HS-27A (cell line): ENCODE data around the gene ANGPT4.

ENCODE experiments used
- DNase-seq: peaks from one replicate; pipeline ENCODE4 v3.0.0-alpha.2; 2012; ENCODE audit warnings: low read depth, missing footprints

Gene ANGPT4

DNA sequence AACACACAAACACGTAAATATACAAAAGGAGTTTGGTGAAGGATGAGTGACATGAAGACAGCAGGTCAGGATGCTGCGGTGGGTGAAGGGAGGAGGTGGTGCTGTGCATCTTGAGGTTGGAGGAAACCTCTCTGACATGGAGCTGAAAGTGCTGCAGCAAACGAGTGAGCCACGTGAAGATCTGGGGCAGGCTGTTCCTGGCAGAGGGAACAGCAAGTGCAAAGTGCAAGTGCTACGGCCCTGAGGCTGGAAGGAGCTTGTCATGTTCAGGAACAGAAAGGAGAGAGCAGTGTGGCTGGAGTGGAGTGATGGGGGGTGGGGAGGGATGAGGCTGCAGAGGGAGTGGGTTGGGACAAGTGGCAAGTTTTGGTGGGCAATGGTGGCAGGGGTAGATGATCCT is 24.8 kb upstream of the ANGPT4 start:
- no peak for DNase-seq

DNA sequence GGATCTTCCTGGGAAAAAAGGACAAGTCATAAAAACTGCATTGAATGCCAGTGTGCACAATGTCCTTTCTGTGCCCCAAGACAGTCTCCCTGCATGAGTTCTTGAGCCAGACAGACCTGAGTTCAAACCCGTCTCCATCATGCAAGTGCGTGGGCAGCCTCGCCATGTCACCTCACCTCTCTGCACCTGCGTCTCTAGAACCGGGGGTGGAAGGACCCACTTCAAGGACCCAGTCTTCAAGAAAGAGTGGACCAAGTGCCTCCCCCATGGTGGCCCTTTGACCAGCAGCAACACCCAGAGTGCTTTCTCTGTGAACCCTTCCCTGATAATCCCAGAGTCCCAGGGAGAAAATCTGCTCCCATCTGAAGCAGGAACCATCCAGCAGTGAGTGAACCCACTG is 23.5 kb upstream of the ANGPT4 start:
- no peak for DNase-seq

DNA sequence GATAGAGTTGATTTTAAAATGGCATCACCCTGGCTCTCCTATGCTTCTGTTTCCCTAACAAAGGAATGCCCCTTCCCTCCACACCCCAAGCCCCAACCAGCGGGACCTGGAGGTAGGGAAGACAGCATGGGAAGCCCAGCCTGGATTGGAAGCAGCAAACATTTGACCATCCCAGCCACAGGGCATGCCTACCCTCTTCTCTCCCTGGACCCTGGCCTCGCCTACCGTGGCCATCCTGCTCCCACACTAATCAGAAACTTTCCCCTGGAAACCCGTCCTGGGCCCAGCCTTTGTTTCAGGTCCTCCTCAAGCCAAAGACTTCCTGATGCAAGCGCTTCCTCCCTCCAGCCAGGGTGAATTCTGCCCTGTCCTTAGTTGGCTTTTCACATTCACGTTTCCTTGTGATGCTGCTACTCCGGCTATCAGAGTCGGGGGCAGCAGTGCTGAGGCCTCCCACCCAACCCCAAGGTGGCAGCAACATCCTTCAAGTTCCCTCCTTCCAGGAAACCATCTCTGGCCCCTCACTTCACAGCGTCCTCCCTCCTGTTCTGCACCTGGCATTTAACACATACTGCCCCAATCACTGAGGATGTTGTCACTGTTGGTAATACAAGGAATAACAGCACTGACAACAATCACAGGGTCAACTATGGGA is 18.2 kb upstream of the ANGPT4 start:
- DNase-seq: no peak

DNA sequence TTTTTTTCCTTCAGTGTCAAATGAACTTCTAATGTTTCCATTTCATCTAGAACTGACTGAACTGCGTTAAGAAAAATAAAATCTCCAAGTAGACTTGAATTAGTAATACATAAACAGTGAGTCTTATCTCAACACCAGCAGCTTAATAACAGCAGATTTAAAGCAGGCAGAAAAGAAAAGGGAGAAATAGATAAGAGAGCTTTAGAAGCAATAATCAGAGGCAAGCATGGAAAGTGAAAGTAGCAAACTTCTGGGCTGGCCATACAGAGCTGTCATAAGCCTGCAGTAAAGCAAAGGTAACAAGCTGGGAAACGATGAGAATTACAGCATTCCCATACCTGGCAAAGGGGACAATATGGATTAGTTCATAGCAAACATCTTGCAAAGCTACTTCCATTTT is 16.9 kb upstream of the ANGPT4 start:
- DNase-seq: no peak

DNA sequence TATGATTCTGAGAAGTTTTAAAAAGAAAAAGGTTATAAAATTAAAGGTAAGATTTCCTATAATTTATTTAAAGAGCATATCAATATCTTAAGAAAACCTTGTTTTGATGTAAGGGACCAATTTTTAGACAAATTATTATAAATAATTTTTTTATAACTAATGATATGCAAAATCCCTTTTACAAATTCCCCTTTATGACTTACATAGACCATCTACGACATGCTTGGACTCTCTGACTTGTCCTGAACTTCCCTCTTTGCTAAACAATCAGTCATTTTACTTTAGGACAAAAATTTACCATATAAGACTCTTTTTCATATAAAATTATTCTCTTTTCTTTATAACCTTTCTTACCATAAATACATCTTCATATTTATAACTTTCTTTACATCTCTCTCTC is 15.3 kb upstream of the ANGPT4 start:
- no peak for DNase-seq

DNA sequence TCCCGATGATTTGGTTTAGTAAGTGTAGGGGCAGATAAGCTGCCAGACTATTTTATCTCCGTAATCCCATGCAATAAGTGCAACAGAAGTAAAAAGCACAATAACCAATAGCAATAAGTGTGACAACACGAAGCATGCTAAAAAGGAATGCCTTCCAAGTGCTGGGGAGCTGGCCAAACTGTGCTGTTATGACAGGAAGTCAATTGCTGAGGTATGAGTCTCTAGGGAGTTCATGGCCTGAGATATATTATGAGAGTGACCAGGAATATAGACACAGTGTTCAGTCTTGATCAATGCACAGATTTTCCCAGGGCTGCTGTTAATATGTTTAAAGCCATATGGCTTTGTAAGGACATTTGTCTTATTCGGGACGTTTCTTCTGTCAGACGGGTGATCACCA is 10.5 kb upstream of the ANGPT4 start:
- DNase-seq: no peak

DNA sequence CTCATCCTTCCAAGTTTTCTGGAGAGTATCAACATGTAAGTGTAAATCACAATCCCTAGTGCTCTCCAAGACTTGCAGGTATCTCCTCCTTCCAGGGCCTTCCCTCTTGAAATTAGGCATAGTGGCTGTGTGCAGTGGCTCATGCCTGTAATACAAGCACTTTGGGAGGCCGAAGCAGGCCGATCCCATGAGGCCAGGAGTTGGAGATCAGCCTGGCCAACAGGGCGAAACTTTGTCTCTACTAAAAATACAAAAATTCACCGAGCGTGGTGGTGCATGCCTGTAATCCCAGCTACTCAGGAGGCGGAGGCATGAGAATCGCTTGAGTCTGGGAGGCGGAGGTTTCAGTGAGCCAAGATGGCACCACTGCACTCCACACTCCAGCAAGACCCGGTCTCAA is 9.4 kb upstream of the ANGPT4 start:
- no peak for DNase-seq

DNA sequence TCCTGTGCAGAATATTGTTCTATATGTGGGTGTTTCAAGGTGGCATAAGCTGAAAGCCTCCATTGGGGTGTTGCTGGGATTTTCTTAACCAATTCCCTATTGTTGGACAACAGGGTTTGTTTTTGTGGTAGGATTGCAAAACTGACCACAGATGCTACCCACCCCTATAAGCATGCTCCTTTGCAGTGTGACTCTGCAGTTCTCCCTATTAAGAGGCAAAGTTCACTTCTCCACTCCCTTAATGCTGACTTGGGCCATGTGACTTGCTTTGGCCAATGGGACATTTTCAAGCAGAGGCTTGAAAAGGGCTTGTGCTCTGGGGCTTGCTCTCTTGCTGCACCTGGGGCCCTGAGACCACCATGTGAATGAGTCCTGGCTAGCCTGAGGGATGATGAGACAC is 8.5 kb upstream of the ANGPT4 start:
- DNase-seq: no peak

DNA sequence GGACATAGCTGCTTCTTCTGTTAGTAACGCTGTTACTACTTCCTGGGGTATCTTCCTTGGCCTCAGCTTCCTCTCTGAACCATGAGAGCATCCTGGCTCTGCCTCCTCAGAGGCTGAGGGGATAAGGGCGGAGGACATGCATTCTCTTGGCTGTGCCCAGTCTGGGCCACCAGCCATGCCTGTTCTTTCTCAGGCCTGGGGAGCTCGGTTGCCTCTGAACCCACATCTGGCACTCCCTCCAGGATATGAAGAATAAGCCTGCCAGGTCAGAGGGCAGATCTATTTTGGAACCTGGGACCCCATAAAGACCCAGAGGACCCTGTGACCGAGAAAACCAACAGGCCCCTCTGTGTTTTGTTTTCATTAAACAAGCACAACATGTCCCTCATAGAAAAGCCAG is 6.6 kb upstream of the ANGPT4 start:
- no peak for DNase-seq

DNA sequence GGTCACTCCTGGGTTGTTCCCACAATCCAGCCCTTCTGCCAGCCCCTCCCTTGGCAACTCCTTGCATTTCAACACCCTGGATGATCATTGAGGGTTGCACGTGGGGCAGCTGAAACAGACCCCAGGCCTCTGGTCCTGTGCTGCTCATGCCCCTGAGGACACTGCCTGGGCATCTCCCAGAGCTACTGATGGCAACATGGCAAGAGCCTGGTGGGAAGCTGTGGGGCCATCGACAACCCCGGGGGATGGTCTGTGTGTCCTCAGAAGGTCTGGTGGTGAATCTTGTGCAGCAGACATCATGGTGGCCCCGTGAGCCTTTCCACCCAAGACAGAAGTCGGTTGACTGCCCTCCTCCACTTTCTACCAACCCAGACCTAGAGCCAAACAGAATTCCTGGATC is 4.9 kb upstream of the ANGPT4 start:
- DNase-seq: no peak

DNA sequence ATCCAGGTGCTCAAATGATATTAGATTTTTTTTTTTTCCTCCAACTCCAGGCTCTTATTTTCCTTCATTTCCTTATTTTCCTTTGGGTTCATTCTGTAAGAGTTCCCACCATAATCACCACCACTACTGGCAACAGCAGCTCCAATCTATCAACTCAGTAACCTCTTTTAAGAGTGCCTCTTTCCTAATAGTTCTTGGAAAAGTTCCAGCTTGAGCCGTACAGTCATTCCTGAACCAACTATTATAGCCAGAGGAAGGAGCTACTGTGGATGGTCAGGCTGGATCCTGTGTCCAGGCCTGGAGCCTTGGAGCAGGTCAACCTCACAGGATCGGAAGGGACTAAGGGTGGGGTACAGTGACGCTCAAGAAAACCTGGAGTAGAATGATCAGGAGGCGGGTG is 4.2 kb upstream of the ANGPT4 start:
- no peak for DNase-seq

DNA sequence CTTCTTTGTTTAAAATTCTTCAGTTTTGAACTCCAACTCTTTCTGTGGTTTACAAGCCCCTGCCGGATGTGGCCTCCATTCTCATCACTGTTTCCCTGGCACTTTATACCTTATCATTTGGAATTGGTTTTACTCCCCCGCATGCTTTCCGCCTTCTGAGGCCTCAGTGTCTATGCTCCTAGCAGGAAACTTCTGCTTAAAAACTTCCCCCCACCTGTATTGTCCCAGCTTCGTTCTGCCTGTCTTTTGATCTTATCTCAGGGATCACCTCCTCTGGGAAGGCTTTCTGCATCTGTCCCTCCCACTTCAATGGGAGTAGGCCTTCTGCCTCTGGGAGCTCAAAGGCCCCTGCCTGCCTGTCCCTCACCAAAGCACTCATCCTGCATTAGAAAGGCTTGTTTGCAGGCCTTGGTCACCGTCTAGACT is 3.4 kb upstream of the ANGPT4 start:
- no peak for DNase-seq

DNA sequence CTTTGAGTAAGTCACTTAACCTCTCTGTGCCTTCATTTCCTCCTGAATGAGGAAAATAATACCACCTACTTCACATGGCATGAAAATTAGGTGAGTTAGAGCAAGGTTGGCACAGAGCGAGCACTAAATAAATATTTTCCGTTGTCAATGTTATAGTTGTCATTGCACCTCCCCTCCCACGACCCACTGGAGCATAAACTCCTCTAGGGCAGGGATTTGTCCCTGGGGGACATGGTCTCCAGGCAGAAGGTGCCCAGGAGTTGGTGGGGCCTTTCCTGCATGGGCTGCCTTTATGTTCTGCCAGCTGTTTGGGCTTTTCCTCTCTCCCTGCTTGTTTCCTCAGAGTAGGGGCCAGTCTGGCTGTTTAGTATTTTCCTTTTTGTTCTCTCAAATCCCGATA is 1.3 kb upstream of the ANGPT4 start:
- no peak for DNase-seq

DNA sequence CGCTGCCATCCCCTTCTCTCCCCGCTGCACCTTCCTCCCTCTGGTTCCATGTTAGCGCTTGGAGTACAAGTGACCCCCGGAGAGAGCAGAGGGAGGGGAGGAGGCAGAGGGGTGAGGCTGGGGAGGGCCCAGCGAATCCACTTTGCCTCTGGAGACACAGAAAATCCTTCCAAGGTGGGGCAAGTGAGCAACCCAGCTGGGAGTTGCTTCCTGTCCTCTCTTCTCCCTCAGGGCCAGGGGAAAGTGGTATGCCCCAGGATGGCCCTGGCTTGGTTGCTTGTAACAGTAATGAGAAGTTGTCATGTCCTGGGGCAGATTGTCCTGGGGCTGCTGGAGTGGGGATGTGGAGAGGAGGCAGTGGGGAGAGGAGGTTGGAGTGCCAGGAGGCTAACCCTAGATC is 691 bp upstream of the ANGPT4 start:
- DNase-seq: no peak

DNA sequence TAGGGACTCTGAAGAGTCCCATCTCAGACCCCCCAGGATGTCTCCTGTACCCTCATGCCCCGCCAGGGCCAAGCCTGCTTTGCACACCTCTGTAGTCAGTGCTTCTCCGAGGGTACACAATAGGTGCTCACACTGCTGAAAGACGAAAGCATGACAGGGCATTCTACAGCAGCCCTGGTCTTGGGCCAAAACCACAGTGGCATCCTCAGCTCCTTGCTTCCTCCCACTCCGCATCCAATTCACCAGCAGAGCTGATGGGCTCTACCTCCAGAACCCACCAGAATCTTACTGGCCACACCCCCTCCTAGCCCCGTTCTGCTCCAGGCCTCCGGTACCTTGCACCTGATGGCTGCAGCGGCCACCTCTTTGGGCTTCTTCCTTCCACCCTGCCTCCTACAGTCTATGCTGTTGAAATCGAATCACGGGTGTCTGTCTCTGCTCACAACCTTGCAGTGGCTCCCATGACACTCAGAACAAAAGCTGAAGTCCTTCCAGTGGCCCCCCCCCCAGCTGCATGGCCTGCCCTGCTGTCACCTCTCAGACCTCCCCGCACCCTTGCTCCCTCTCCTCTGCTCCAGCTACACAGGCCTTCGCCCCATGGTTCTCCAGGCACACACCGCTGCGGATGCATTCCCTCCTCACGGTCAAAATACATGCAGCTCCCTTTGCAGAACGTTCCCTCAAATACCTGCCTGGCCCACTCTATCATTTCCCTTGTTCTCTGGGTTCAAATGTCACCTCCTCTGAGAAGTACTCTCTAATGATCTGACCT is 1.2 kb downstream of the ANGPT4 start:
- no peak for DNase-seq

DNA sequence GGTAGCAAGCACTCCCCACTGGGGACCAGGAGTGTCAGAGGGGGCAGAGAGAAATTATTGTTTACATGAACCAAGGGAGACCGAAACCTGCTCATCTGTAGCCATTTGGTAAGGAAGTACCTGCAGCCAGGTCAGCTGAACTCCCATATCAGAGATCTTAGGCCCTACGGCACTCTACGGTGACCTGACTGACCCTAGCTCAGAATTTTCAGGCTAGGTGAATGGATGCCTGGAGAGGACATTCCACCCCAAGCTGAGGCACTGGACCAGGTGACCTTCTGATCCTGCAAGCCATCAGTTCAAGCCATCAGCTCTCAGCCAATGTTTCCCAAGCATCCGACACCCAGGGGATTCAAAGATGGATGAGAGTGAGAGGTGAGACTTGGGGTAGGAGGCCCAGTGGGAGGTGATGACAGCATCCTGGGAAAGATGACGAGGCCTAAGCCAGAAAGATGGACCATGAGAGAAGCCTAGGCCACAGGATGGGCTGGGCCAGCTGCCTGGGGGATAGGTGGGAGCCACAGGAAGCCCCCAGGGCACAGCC is 2.8 kb downstream of the ANGPT4 start:
- DNase-seq: no peak

DNA sequence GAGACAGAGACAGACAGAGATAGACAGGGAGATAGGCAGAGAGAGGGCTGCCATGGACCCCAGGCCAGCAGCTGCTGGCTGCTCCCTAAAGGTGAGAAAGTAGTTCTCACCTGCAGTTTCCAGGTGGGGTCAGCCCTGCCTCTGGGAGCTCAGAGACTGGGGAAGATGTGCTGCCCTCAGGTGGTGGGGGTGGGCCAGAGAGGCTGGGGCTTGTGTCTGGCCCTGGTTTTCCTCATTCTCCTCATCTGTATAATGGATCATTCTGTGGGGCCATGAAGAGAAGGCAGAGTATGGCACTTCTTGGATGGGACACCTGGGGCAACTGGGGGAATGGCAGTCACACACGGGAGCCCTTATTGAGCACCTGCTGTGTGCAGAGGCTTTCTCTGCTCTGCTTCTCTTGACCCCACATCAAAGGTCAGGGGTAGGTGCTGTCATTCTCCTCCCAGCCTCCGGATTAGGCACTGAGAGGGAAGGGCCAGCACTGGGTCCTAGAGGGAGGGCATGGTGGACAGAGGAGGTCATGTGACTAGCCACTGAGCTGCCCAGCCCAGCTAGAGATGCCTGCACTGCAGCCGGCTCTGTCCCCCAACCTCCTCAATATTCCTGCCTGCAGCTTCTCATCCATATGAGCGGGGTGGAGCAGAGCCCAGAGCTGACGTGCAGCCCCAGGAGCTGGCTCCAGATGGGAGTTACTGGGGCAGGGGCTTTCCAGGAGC is 4.1 kb downstream of the ANGPT4 start:
- DNase-seq: no peak

DNA sequence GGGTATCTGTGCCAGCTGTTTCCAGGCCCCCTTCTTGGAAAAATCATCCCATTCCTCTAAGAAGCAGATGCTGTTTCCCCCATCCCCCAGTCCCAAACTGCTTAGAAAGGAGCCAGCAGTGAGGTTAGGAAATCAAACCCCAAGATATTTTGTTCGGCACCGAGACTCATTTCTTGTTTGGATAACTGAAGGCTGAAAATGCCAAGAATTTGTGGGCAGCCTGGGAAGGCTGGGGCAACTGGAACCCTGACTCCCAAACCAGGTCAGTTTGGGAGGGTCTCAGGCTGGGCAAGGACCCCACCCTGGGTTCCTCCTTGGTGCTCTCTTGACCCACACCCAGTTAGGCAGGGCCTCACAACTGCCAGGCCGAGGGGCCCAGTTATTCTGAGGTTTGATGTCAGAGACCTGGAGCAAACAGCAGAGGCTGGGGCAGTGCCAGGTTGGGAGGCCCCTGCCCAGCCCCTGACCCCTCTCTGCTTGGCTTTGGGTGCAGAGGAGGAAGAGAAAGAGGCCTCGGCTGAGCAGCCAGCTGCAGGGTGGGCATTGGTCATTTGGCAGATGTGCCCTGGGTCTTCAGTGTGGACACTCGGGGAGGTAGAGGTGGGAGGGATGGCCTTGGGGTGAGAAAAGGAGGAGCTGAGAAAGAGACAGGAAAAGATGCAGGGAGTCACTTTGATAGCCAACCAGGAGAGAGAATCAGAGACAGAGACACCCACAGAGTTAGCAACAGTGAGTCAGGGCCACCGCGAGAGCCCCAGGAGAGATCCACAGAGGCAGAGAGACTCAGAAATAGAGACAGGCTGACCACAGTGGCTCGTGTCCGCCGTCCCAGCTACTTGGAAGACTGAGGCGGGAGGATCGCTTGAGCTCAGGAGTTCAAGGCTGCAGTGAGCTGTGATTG is 5.0 kb downstream of the ANGPT4 start:
- peak; percentile 39 for DNase-seq

DNA sequence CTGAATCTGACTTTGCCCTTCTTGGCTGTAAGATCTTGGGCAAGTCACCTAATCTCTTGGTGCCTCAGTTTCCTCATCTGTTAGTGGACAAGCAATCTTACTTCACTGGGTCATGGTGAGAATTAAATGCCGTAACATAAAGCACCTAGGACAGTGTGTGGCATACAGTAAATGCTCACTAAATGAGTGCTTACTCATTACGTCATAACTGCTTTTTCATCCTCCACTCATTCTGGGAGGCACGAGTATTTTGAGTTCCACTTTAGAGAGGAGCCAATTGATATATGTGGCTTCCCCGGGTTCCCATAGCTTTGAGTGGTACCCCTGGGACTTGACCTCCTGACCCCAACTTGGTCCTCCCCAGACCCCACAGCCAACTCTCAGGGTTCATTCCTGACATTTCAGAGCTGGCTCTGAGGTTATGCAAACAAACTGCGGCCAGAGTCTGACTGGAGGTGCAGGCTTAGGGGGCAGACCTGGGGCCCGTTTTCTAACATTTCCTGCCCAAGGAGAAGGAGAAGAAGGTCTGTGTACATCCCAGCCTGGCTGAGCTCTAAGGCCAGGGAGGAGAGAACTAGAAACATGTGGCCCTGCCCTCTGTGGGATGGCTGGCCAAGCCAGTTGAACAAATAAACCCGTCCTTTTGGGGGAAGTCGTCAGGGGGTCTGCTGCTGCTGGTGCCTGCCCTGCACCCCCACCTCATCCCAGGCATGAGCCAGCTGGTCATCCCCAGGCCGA is 5.8 kb downstream of the ANGPT4 start:
- no peak for DNase-seq

DNA sequence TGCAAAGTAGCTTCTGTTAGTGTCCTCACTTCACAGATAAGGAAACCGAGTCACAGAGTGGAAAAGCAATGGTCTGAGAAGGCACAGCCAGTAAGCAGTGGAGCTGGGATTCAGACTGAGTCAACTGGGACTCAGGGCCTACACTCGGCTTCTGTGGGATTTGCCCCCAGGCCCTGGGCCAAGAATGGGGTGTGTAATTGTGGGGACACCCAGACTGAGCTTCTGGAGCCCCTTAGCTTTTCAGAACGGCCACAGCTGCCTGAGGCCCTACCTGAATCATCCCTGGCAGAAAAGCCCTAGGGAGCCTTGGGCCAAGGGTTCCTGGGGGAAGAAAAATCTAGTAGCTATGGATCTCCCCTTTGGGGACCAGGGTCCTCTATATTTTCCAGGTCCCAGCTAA is 6.5 kb downstream of the ANGPT4 start:
- no peak for DNase-seq

DNA sequence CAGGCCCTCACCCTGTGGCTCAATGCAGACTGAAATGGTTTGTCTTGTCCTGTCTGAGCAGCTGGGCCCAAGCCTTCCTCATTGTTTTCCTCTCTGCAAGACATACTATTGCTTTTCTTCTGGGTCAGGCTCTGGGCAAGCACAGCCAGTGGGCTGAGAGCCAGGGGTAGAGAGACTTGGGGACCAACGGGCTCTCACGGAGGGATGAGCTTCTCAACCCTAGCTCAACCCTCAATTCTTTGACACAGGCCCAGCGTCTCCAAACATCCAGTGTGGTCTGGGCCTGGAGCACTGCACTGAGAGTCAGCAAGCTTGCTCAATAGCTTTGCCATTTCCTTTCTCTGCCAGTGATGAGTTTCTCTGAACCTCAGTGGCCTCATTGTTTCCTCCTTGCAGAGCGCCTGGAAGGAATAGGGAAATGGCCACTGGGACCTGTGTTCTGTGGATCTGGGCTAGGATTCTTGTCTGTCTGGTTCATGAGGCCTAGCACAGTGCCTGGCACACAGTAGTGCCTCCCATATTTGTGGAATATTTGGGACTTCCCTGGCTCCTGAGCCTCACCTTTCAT is 9.3 kb downstream of the ANGPT4 start:
- DNase-seq: no peak
